Measurements from ENCODE around the gene AGMO.

AGMO gene

DNA sequence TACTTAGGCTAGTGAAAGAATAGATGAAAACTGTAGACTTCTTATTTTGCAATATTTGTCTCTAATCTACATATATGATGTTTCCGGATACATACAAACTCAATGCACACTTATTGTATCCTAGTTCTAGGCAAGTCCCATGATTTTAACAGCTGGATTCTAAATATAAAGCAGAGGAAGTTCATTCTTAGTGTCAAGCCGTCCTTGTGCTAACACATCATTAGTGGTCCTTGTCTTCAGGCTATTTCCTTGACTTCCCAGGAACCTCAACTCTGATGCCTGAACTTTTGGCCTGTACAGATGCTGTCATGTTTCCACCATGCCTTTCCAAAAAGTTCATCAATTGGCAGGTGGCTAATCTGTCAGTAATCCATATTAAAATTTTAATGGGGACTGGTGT is 357.4 kb downstream of the AGMO start:
- no peak for DNase-seq

DNA sequence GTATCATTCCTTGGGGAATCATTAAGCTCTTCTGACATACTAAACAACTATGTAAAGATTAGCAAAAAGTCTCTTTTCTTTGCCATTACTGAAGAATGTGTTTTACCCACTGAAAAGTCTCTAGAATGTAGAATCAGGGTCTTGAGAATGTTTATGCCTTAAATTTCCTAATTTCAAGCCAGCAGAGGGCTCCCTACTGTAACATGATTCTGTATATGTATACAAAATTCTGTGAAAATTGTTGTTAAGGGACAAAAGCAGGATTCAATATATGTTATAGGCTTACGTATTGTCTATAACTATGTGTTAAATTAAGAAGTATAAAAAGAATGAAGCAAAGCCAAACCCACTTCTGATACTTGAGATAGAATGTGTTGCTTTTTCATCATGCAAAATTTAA is 362.3 kb downstream of the AGMO start:
- DNase-seq = peak; percentile 22

DNA sequence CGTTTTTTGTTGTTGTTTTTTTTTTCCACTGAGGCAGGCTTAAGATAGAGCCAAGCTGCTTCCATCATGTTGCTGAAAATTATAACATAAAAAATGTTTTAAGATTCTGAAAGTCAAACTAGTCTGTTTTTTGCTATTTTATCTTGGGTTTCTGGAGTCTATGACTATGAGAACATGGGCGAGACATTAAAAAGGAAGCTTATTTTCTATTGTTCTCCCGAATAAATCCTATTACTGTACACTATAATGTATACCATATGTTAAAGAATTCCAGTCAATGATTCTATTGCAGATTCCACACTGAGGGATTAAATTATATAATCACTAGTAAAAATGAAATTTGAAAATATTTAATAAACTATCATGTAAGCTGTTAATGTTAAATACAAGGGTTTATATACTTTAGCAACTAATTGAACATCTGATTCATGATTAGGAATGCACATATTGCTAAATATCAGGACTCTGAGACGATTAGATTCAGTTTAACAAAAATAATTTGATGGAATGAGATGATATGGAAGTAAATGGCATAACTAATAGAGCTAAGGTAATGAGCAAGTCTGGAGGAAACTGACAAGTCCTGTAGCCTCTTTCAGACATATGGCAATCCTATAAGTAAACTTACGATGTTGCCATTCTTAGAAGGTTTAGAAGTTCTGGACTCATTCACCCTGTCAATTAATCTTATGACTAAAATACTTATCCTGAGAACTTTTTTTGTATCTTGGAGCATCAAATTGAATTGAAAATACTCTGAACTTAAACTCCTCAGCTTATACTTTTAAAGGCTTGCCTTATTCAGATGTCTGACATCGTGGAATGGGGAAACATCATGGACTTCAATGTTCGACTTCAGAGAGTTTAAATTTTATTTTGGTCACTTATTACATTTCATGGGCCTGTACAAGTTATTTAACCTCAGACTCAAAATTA is 364.5 kb downstream of the AGMO start:
- DNase-seq = no peak

DNA sequence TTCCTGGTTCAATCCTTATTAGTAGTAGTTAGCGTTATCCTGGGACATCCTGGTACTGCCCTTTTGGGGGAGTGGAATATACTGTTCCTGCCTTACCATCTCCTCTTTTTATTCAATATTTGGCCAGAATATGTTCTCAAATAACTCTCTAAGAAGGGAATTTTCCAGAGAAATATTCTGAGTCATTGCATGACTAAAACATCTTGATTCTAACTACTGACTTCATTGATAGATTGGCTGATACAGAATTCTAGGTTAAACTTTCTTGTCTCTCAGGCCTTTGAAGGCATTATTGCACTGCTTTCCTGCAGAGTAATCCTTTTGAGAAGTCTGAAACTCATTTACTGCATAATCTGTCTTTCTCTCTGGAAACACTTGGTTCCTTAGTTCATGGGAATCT is 383.8 kb downstream of the AGMO start:
- DNase-seq = no peak

DNA sequence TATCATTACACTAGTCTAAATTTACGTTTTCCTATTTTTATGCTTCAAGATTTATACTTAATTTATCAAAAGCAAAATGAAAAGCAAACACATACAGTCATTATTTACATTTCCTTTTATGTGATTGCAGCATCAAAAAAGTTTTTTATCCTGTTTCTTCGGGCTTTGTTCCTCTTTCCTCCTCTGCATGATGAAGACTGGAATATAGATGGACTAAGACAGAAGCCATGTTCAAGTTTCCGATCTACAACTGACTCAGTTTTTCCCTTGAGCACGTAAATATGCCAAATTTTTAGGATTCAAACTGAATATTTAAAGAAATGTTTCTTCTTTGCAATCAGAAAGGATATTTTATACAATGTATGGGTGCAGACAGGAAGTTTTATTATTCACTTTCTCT is 385.7 kb downstream of the AGMO start:
- DNase-seq = no peak

DNA sequence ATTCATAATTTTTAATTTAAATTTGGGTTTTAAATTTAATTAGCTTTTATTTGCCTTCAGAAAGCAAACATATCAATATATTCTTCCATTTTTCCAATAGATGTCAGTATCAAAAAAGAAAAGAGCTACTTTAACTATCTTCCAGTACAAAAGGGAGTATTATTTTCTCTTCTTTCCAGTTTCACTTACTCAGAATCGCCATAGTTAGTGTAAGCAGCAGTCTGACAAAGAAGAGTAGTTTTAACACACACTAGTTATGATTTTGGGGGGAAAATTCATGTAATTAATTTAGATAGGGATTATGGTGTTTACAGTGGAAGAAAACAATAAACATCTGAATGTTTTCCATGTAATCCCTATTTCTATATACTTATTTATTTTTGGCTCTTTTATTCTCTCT is 386.7 kb downstream of the AGMO start:
- DNase-seq = no peak

DNA sequence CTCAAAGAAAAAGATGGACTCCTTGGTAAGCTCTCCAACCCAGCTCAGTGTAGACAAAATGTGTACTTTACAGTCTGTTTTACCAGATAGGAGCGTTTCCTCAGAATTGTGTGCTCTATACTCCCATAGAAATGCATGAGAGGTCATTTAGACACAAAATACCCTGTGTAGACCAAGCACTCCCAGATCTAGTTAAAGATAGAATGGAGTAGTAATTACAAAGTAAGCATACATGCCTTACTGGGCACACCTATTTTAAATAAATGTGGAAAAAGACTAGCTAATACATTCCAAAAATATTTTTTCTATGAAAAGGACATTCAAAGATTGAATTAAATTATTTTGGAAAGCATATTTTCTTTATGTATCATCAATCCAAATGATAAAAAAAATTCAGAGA is 387.3 kb downstream of the AGMO start:
- DNase-seq = no peak

DNA sequence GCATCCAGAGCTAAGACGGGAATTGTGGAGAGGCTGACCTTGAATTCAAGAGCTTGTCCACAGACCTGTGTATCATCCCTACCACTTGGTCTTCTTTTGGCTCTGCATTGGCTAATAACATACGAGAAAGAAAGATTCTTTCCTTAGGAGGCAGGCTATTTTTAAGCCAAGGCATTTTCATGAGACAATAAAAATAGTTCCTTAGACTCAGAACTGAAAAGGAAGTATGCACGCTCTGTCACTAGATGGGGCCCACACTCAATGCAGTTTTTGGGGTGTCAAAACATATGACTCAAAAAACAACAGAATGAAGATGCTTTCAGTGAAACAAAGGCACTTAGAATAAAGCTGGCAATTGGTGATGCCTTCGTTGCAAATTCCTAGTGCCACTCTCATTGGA is 393.3 kb downstream of the AGMO start:
- DNase-seq = no peak

DNA sequence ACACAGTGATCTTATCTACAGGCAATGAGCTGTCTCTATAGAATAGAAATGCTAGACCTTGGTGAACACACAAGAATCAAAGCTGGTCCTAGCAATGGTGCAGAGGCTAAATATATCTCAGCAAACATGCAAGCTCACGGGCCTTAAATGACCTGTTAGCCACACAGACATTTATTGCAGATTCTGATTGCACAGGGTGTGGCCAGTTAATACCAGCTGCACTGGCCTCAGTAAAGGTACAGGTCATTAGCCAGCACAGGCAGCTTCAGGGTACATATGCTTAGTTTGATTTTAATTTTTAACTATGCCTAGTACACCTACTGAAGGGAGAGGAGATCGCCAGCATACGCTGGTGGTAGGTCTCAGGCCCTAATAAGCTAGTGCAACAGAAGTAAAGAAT is 393.9 kb downstream of the AGMO start:
- DNase-seq = no peak

DNA sequence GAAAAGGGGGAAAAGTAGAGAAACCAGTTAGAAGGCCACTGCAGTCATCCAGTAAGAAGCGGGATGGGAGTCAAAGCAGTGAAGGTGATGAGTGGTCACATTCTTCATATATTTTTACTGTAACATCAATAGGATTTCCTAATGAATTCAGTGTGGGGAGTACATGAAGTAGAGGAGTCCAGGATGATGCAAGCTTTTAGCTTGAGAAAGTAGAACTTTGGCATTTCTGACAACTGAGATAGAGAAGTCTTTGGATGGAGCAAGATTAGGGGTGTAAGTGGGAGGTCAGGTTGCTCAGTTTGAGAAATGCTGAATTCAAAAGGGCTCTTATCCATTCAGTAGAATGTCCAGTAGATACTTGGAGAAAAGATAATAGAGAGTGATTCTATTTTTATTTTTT is 395.2 kb downstream of the AGMO start:
- DNase-seq = no peak

DNA sequence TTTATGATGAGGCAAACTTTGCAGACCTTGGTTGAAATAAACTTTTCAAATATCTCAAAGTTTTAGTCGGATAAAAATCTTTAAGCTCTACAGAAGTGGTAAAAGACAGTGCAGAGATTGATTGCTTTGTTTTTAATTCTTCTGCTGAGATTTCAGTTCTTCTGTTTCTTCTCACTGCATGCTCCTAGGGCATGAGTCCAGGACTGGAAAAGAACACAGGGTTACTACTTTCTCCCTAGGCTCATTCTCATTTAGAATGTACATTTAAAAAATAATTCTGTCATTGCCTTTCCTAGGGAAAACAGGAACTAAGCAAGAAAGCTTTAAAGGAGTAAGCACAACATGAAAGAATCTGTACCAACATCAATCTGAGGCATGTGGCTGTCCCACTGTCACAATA is 402.6 kb downstream of the AGMO start:
- DNase-seq = no peak

DNA sequence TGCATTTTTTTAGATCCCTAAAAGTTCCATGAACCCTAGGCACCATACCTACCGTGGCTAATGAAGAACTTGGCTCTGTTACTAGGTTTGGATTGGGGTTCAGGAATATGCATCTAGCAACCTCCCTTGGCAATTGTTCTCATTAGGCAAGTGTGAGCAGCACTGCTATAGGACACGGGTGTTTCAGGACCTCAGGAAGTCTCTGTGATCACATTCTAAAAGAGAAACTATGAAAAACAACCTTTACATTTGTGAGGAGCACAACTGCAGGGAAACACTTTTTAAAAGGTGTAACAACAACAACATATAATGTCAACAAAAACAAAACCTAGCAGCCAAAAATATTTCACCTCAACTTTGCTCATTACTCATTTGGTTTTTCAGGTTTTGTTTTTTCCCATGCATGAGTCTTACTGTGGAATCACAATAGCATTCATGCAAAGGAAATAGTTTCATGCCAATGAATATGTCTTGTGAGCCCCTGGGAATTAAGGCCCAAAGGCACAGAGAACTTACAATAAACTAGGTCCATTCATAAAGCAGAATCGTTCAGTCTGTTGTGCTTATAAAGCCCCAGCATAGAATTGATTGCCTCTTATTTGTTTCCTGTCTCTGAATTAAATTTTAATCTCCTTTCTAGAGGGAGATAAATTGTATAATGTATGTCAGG is 403.5 kb downstream of the AGMO start:
- DNase-seq = no peak
